PFSK-1 (cell line): Measurements from ENCODE around the gene PDGFRB.

ENCODE experiments used
- FOXP2 ChIP-seq: optimal IDR thresholded peaks from 2 replicates; pipeline ENCODE3; 2011; ENCODE audit warnings: borderline replicate concordance, control low read depth, inconsistent platforms; ENCODE audit not compliant: insufficient read depth; ENCODE audit errors: extremely low read length, extremely low read depth
- POLR2AphosphoS5 ChIP-seq: IDR thresholded peaks from 2 replicates; pipeline ENCODE4 v1.6.1; 2012; ENCODE audit warnings: low read depth, mild to moderate bottlenecking, control low read depth, low read length, moderate library complexity
- REST ChIP-seq, 2 experiments: IDR thresholded peaks; 2 replicates each; pipeline versions ENCODE4 v1.6.1 to v1.8.0; 2011 to 2012; ENCODE audit warnings: low read depth in 2 of 2, low read length in 2 of 2, control low read depth in 1 of 2, inconsistent platforms in 1 of 2, mild to moderate bottlenecking in 1 of 2, moderate library complexity in 1 of 2; ENCODE audit not compliant: insufficient read depth in 1 of 2
- SIN3A ChIP-seq: IDR thresholded peaks from 2 replicates; pipeline ENCODE4 v1.6.1; 2012; ENCODE audit warnings: mild to moderate bottlenecking, low read length, moderate library complexity, borderline replicate concordance; ENCODE audit not compliant: insufficient read depth
- TAF1 ChIP-seq: IDR thresholded peaks from 2 replicates; pipeline ENCODE4 v1.6.1; 2012; ENCODE audit warnings: low read length, control low read depth, borderline replicate concordance; ENCODE audit not compliant: insufficient read depth

Gene PDGFRB

GRCh38 chr5:150097152-150097551 lies 58.5 kb downstream of the PDGFRB start:
- TF ChIP-seq REST (IDR thresholded peaks at IDR 0.05; ENCODE audit: insufficient read depth in 1 of 2, low read depth in 2 of 2, low read length in 2 of 2) = no peak
- TF ChIP-seq FOXP2 = no peak
- no peak for TF ChIP-seq SIN3A
- no peak for TF ChIP-seq TAF1
- no peak for TF ChIP-seq POLR2AphosphoS5

GRCh38 chr5:150092159-150092787 lies 63.4 kb downstream of the PDGFRB start:
- TF ChIP-seq TAF1 = no peak
- no peak for TF ChIP-seq REST (IDR thresholded peaks at IDR 0.05; ENCODE audit: insufficient read depth in 1 of 2, low read depth in 2 of 2, low read length in 2 of 2)
- no peak for TF ChIP-seq SIN3A
- no peak for TF ChIP-seq FOXP2
- no peak for TF ChIP-seq POLR2AphosphoS5

GRCh38 chr5:150085950-150086715 lies 69.5 kb downstream of the PDGFRB start, which contains the start of gene CSF1R:
TSS of gene CSF1R (minus strand) at chr5:150086554. CDS start at chr5:150086427, 127 bp downstream.
- TF ChIP-seq REST (IDR thresholded peaks at IDR 0.05; ENCODE audit: insufficient read depth in 1 of 2, low read depth in 2 of 2, low read length in 2 of 2) (no peak), SIN3A (no peak), POLR2AphosphoS5 (no peak), TAF1 (no peak), FOXP2 (no peak)

- TF ChIP-seq SIN3A = no peak
- TF ChIP-seq REST (IDR thresholded peaks at IDR 0.05; ENCODE audit: insufficient read depth in 1 of 2, low read depth in 2 of 2, low read length in 2 of 2) = no peak
- no peak for TF ChIP-seq TAF1
- no peak for TF ChIP-seq POLR2AphosphoS5
- TF ChIP-seq FOXP2 = no peak
These were observed 70.3 kb downstream of the PDGFRB start for GRCh38 chr5:150085191-150085912.
